ENCODE results near the gene ZNF891.

The ZNF891 gene

GRCh38 chr12:133061954-133062353 lies 68.1 kb downstream of the ZNF891 start:
- DNase-seq (ENCODE audit: low read depth), result no peak

- no peak for DNase-seq (ENCODE audit: low read depth)
These were observed 71.6 kb downstream of the ZNF891 start for GRCh38 chr12:133058203-133059113.

GRCh38 chr12:133057446-133057845 lies 72.6 kb downstream of the ZNF891 start:
- DNase-seq (ENCODE audit: low read depth), result no peak
